ENCODE measurements around the gene GNG13. TPM values are rescaled to one million over a fixed set of nuclear protein-coding genes. Genes with fewer than 3 reads are reported as not detected.

Gene GNG13
- total RNA-seq, 3 donors from 2014 or later = not detected

GRCh38 chr16:794091-794822 lies 6.3 kb downstream of the GNG13 start:
- peaks cover 3 to 22% of the 10 kb centered on the region in 2 donors for H3K27me3 ChIP-seq
- TF ChIP-seq POLR2AphosphoS5 (IDR thresholded peaks at IDR 0.05) (no peak), POLR2A (IDR thresholded peaks at IDR 0.05) (no peak)
- TF ChIP-seq, protein P1, sequence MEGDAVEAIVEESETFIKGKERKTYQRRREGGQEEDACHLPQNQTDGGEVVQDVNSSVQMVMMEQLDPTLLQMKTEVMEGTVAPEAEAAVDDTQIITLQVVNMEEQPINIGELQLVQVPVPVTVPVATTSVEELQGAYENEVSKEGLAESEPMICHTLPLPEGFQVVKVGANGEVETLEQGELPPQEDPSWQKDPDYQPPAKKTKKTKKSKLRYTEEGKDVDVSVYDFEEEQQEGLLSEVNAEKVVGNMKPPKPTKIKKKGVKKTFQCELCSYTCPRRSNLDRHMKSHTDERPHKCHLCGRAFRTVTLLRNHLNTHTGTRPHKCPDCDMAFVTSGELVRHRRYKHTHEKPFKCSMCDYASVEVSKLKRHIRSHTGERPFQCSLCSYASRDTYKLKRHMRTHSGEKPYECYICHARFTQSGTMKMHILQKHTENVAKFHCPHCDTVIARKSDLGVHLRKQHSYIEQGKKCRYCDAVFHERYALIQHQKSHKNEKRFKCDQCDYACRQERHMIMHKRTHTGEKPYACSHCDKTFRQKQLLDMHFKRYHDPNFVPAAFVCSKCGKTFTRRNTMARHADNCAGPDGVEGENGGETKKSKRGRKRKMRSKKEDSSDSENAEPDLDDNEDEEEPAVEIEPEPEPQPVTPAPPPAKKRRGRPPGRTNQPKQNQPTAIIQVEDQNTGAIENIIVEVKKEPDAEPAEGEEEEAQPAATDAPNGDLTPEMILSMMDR (IDR thresholded peaks at IDR 0.05) = no peak
- no peak for DNase-seq (ENCODE audit: low spot score in 2 of 2)
- intact Hi-C loops (cut with DNase I; ENCODE audit: low total_unique reads) = no loop called here
- no peak overlapping the region for H3K27ac ChIP-seq
- H3K9me3 ChIP-seq = no peaks in the 10 kb centered on the region
- no peak overlapping the region for H3K4me3 ChIP-seq
- no peaks in the 10 kb centered on the region for H3K36me3 ChIP-seq
- peaks cover under 1 to 2% of the 10 kb centered on the region in 2 donors for H3K4me1 ChIP-seq

- peaks cover 5 to 8% of the 10 kb centered on the region in 2 donors for H3K4me1 ChIP-seq
- TF ChIP-seq, protein P1 (IDR thresholded peaks at IDR 0.05) = no peak
- TF ChIP-seq POLR2AphosphoS5 (IDR thresholded peaks at IDR 0.05) (no peak), POLR2A (IDR thresholded peaks at IDR 0.05) (no peak)
- no peak overlapping the region for H3K4me3 ChIP-seq
- H3K27ac ChIP-seq = no peak overlapping the region
- intact Hi-C loops (cut with DNase I; ENCODE audit: low total_unique reads) = no loop called here
- H3K27me3 ChIP-seq = peaks cover 3 to 14% of the 10 kb centered on the region in 2 donors
- H3K9me3 ChIP-seq = no peaks in the 10 kb centered on the region
- H3K36me3 ChIP-seq = no peaks in the 10 kb centered on the region
- no peak for DNase-seq (ENCODE audit: low spot score in 2 of 2)
These were observed 7.1 kb downstream of the GNG13 start for GRCh38 chr16:793414-793813.

- Histone ChIP-seq H3K9me3 (no peaks in the 10 kb centered on the region), H3K4me3 (no peak overlapping the region), H3K4me1 (peaks cover 5 to 8% of the 10 kb centered on the region in 2 donors), H3K36me3 (no peaks in the 10 kb centered on the region), H3K27me3 (peaks cover 3 to 10% of the 10 kb centered on the region in 2 donors), H3K27ac (no peak overlapping the region)
- no peak for DNase-seq (ENCODE audit: low spot score in 2 of 2)
- TF ChIP-seq, protein P1 (IDR thresholded peaks at IDR 0.05) = no peak
- no peak for TF ChIP-seq POLR2AphosphoS5 (IDR thresholded peaks at IDR 0.05)
- TF ChIP-seq POLR2A (IDR thresholded peaks at IDR 0.05) = no peak
- intact Hi-C loops (cut with DNase I; ENCODE audit: low total_unique reads) = no loop called here
These were observed 8.1 kb downstream of the GNG13 start for GRCh38 chr16:792221-792995.

DNA sequence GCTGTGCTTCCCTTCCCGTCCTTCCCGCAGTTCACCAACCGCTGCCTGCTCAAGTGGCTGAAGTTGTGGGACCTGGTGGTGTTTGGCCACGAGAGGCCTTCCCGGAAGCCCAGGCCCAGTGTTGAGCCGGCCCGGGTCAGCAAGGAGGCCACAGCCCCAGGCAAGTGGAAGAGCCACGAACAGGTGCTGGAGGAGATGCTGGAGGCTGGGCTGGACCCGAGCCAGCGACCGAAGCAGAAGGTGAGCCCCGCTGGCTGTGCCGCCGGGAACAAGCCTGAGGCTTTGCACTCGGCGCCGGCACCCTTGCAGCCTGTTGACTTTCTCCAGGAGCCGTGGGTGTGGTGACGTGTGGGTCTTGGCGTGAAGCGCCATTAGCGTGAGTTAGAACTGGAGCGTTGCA lies 9.4 kb downstream of the GNG13 start:
- H3K4me3 ChIP-seq = no peak overlapping the region
- H3K4me1 ChIP-seq = peaks cover 5 to 11% of the 10 kb centered on the region in 2 donors
- no peaks in the 10 kb centered on the region for H3K27me3 ChIP-seq
- intact Hi-C loops (cut with DNase I; ENCODE audit: low total_unique reads) = no loop called here
- H3K27ac ChIP-seq = no peak overlapping the region
- DNase-seq (ENCODE audit: low spot score in 2 of 2) = no peak
- no peaks in the 10 kb centered on the region for H3K36me3 ChIP-seq
- H3K9me3 ChIP-seq = no peaks in the 10 kb centered on the region
- TF ChIP-seq POLR2AphosphoS5 (IDR thresholded peaks at IDR 0.05) = no peak
- TF ChIP-seq, protein P1 (IDR thresholded peaks at IDR 0.05) = no peak
- no peak for TF ChIP-seq POLR2A (IDR thresholded peaks at IDR 0.05)

DNA sequence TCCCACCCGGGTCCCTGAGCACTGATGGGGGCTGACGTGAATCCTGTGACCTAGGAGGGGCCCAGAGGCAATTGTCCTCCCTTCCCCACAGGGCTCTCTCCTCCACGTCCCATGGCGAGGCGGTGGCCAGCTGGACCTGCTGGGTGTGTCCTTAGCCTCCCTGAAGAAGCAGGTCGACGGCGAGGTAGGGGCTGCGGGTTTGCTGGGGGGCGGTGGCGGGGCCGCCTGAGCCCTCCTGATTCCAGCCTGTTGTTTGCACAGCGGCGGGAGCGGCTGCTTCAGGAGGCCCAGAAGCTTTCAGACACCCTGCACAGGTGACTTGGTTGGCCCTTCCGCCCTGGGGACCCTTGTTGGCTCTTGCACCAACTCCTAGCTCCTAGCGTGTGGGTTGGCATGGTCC lies 10.4 kb downstream of the GNG13 start:
- Histone ChIP-seq H3K36me3 (no peaks in the 10 kb centered on the region), H3K4me3 (no peak overlapping the region), H3K4me1 (peaks cover 5 to 11% of the 10 kb centered on the region in 2 donors), H3K27ac (no peak overlapping the region), H3K9me3 (no peaks in the 10 kb centered on the region), H3K27me3 (no peaks in the 10 kb centered on the region)
- no peak for TF ChIP-seq POLR2A (IDR thresholded peaks at IDR 0.05)
- no peak for TF ChIP-seq POLR2AphosphoS5 (IDR thresholded peaks at IDR 0.05)
- TF ChIP-seq, protein P1 (IDR thresholded peaks at IDR 0.05) = no peak
- intact Hi-C loops (cut with DNase I; ENCODE audit: low total_unique reads) = no loop called here
- DNase-seq (ENCODE audit: low spot score in 2 of 2) = no peak
